Hepatocyte (in vitro differentiated cells): Measurements from ENCODE around the gene PHF11. TPM values are rescaled to one million over a fixed set of nuclear protein-coding genes. Genes with fewer than 3 reads are reported as not detected.
"Not testable (repeated sequence)": the region's sequence is repeated elsewhere in the genome, so short reads cannot be mapped to it uniquely, and the experiment has no call there.

ENCODE experiments used
- DNase-seq: peaks from one replicate; pipeline ENCODE4 v3.0.0-alpha.2; 2016; ENCODE audit warnings: low spot score
- H2AFZ ChIP-seq: fragments of 200-600 bp; sonication (generic); 2 replicates; pipeline ENCODE4 v1.6.0; 2016; ENCODE audit warnings: antibody characterized with exemption, mild to moderate bottlenecking
- H3K27ac ChIP-seq: fragments of 200-600 bp; sonication (generic); 2 replicates; pipeline ENCODE4 v1.5.1; 2016; ENCODE audit warnings: mild to moderate bottlenecking
- H3K27me3 ChIP-seq: fragments of 200-600 bp; sonication (generic); 2 replicates; pipeline ENCODE4 v1.6.1; 2016
- H3K36me3 ChIP-seq: fragments of 200-600 bp; sonication (generic); replicated peaks from 2 replicates; pipeline ENCODE4 v1.5.1; 2016; ENCODE audit warnings: low read depth; ENCODE audit not compliant: insufficient read depth
- H3K4me1 ChIP-seq: fragments of 200-600 bp; sonication (generic); 2 replicates; pipeline ENCODE4 v1.5.1; 2016; ENCODE audit warnings: mild to moderate bottlenecking, moderate library complexity; ENCODE audit not compliant: insufficient read depth
- H3K4me2 ChIP-seq: fragments of 200-600 bp; sonication (generic); 2 replicates; pipeline ENCODE4 v1.6.0; 2016
- H3K4me3 ChIP-seq: fragments of 200-600 bp; sonication (generic); 2 replicates; pipeline ENCODE4 v1.5.1; 2016; ENCODE audit warnings: mild to moderate bottlenecking
- H3K79me2 ChIP-seq: fragments of 200-600 bp; sonication (generic); 2 replicates; pipeline ENCODE4 v1.6.0; 2017; ENCODE audit warnings: mild to moderate bottlenecking
- H3K9me2 ChIP-seq: fragments of 200-600 bp; sonication (generic); replicated peaks from 2 replicates; pipeline ENCODE4 v1.6.0; 2017; ENCODE audit warnings: mild to moderate bottlenecking; ENCODE audit not compliant: insufficient read depth
- H3K9me3 ChIP-seq: fragments of 200-600 bp; sonication (generic); 2 replicates; pipeline ENCODE4 v1.5.1; 2016; ENCODE audit warnings: low read depth, mild to moderate bottlenecking
- H4K20me1 ChIP-seq: fragments of 200-600 bp; sonication (generic); 2 replicates; pipeline ENCODE4 v1.6.0; 2016; ENCODE audit warnings: mild to moderate bottlenecking; ENCODE audit not compliant: insufficient read depth, poor library complexity, severe bottlenecking
- CTCF ChIP-seq: fragments of 200-600 bp; sonication (generic); IDR thresholded peaks from 2 replicates; pipeline ENCODE4 v1.5.1; 2016; ENCODE audit warnings: antibody characterized with exemption, mild to moderate bottlenecking; ENCODE audit not compliant: poor library complexity
- EZH2 ChIP-seq: fragments of 200-600 bp; sonication (generic); IDR thresholded peaks from 2 replicates; pipeline ENCODE4 v1.6.1; 2016; ENCODE audit warnings: antibody characterized with exemption, mild to moderate bottlenecking, borderline replicate concordance
- EZH2phosphoT487 ChIP-seq: fragments of 200-600 bp; sonication (generic); IDR thresholded peaks from one replicate; pipeline ENCODE4 v1.6.1; 2018; ENCODE audit warnings: antibody characterized with exemption, mild to moderate bottlenecking, low read depth, moderate library complexity; ENCODE audit not compliant: unreplicated experiment, severe bottlenecking
- WGBS: methylation state at CpG from one replicate; pipeline ENCODE4 v1.1.6; 2016; ENCODE audit warnings: low lambda C conversion rate; ENCODE audit errors: missing lambda C conversion rate; 5-methylcytosine and 5-hydroxymethylcytosine counted together
- polyA plus RNA-seq: library from polyadenylated mRNA; unstranded; fragments of >200 nt; fragmentation: Nextera tagmentation; extraction: Ambion mirVana; gene quantifications from 2 replicates; pipeline ENCODE4 v1.2.1, GENCODE V29; 2016
- total RNA-seq: library from RNA; depleted of rRNA; stranded (reverse); fragments of >200 nt; gene quantifications from 2 replicates; pipeline ENCODE4 v1.2.3, GENCODE V29; 2014

The PHF11 gene
- total and polyA plus RNA-seq, 2 experiments from 2014 or later: 14.4 to 17.7 TPM

- Histone ChIP-seq H4K20me1 (no peaks in the 10 kb centered on the region), H3K36me3 (peaks cover 2% of the 10 kb centered on the region), H3K9me2 (no peaks in the 10 kb centered on the region), H3K4me3 (no peak overlapping the region), H3K27ac (no peak overlapping the region), H3K4me1 (no peaks in the 10 kb centered on the region), H3K9me3 (no peaks in the 10 kb centered on the region), H2AFZ (no peak overlapping the region), H3K79me2 (no peaks in the 10 kb centered on the region), H3K27me3 (no peaks in the 10 kb centered on the region), H3K4me2 (no peak overlapping the region)
- WGBS: 96% methylated on average over 5 of the region's 5 CpGs
- TF ChIP-seq EZH2: no peak
- peak; percentile 6 for DNase-seq
Observed at GRCh38 chr13:49563516-49563915, 67.8 kb downstream of the PHF11 start.

- 86% methylated on average over 4 of the region's 25 CpGs for WGBS
- H3K9me2 ChIP-seq, H4K20me1 ChIP-seq, H3K36me3 ChIP-seq, H2AFZ ChIP-seq, H3K27me3 ChIP-seq, H3K4me1 ChIP-seq, H3K27ac ChIP-seq, H3K79me2 ChIP-seq, H3K9me3 ChIP-seq, H3K4me2 ChIP-seq, H3K4me3 ChIP-seq, DNase-seq: not testable (repeated sequence)
Observed at GRCh38 chr13:49565461-49565860, 69.7 kb downstream of the PHF11 start.

GRCh38 chr13:49566461-49566860, 70.7 kb downstream of the PHF11 start:
- H3K27ac ChIP-seq: no peak overlapping the region
- no peak overlapping the region for H3K4me2 ChIP-seq
- H4K20me1 ChIP-seq: no peaks in the 10 kb centered on the region
- no peak overlapping the region for H2AFZ ChIP-seq
- no peaks in the 10 kb centered on the region for H3K36me3 ChIP-seq
- H3K79me2 ChIP-seq: no peaks in the 10 kb centered on the region
- no peaks in the 10 kb centered on the region for H3K9me3 ChIP-seq
- no peaks in the 10 kb centered on the region for H3K4me1 ChIP-seq
- TF ChIP-seq EZH2phosphoT487 (no peak), CTCF (no peak)
- WGBS: 96% methylated on average over 4 of the region's 4 CpGs
- H3K27me3 ChIP-seq: no peaks in the 10 kb centered on the region
- H3K9me2 ChIP-seq: no peaks in the 10 kb centered on the region
- no peak overlapping the region for H3K4me3 ChIP-seq
- no peak for DNase-seq

- H3K36me3 ChIP-seq: no peaks in the 10 kb centered on the region
- H3K9me2 ChIP-seq: no peaks in the 10 kb centered on the region
Observed at GRCh38 chr13:49567491-49567890, 71.7 kb downstream of the PHF11 start.

More at GRCh38 chr13:49567491-49567890, 71.7 kb downstream of the PHF11 start:
- 83% methylated on average over 5 of the region's 5 CpGs for WGBS
- no peaks in the 10 kb centered on the region for H3K27me3 ChIP-seq
- no peak overlapping the region for H3K27ac ChIP-seq
- no peaks in the 10 kb centered on the region for H3K4me1 ChIP-seq
- H3K4me3 ChIP-seq: no peak overlapping the region
- no peaks in the 10 kb centered on the region for H3K79me2 ChIP-seq
- H2AFZ ChIP-seq: no peak overlapping the region
- no peaks in the 10 kb centered on the region for H3K9me3 ChIP-seq
- DNase-seq: no peak
- TF ChIP-seq EZH2 (no peak), EZH2phosphoT487 (no peak), CTCF (no peak)
- no peak overlapping the region for H3K4me2 ChIP-seq
- H4K20me1 ChIP-seq: no peaks in the 10 kb centered on the region
